T-helper 1 cell treated with Interleukin-12 subunit alpha and Interleukin-12 subunit beta and Interleukin-4 antibody, amounts not matched to agents 30 μg/mL and 1 μg/mL, for 36 hours (primary cell): ENCODE results near the gene PDK2.

Source experiments
- H3K27ac Mint-ChIP-seq: one replicate; pipeline ENCODE4 v1.8.0; 2021; ENCODE audit warnings: mild to moderate bottlenecking, mixed read lengths
- H3K27me3 Mint-ChIP-seq: one replicate; pipeline ENCODE4 v1.8.0; 2021; ENCODE audit warnings: low read depth, mixed read lengths
- H3K36me3 Mint-ChIP-seq: one replicate; pipeline ENCODE4 v1.8.0; 2021; ENCODE audit warnings: low read depth, mixed read lengths
- H3K4me1 Mint-ChIP-seq: one replicate; pipeline ENCODE4 v1.8.0; 2021; ENCODE audit warnings: low read depth, mixed read lengths
- H3K4me3 Mint-ChIP-seq: one replicate; pipeline ENCODE4 v1.8.0; 2021; ENCODE audit warnings: mild to moderate bottlenecking, moderate library complexity, mixed read lengths
- H3K9me3 Mint-ChIP-seq: one replicate; pipeline ENCODE4 v1.8.0; 2021; ENCODE audit warnings: mixed read lengths

The PDK2 gene

DNA sequence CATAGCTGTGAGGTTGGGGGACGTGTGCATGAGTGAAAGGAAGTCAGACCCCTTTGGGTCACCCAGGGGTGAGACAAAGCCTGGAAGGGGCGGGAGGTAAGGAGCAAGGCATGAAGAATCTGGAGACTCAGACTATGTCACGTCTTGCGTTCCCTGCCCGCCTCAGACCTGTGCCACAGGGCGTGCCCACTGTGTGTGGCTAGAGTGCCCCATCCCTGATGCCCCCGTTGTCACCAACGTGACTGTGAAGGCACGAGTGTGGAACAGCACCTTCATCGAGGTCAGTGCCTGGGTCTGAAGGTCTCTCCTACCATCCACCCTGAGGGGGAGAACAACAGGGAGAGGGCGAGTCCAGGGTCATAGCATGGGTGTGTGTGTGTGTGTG is 15.1 kb upstream of the PDK2 start:
- peaks cover 14% of the 10 kb centered on the region for H3K36me3 Mint-ChIP-seq
- no peaks in the 10 kb centered on the region for H3K9me3 Mint-ChIP-seq
- H3K4me3 Mint-ChIP-seq = no peak overlapping the region
- H3K27ac Mint-ChIP-seq = no peak overlapping the region
- no peaks in the 10 kb centered on the region for H3K4me1 Mint-ChIP-seq
- H3K27me3 Mint-ChIP-seq = no peaks in the 10 kb centered on the region

DNA sequence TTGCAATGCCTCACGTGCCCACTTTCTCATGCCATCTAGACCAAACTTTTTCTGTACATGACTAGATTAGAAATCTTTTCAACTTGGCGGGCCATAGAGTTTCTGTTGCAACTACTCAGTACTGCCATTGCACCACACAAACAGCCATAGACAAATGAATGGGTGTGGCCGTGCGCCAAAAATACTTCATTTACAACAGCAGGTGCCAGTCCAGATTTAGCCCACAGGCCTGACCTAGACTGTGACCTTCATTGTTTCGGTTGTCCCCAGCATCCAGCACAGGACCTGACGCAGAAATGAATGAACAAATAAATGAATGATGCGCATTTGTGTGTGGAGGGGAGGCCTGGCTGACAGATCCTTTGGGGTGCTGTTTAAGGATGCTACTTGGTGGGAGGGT is 14.3 kb upstream of the PDK2 start:
- no peak overlapping the region for H3K27ac Mint-ChIP-seq
- no peaks in the 10 kb centered on the region for H3K4me1 Mint-ChIP-seq
- H3K27me3 Mint-ChIP-seq = no peaks in the 10 kb centered on the region
- H3K9me3 Mint-ChIP-seq = no peaks in the 10 kb centered on the region
- H3K4me3 Mint-ChIP-seq = no peak overlapping the region
- H3K36me3 Mint-ChIP-seq = peaks cover 14% of the 10 kb centered on the region

DNA sequence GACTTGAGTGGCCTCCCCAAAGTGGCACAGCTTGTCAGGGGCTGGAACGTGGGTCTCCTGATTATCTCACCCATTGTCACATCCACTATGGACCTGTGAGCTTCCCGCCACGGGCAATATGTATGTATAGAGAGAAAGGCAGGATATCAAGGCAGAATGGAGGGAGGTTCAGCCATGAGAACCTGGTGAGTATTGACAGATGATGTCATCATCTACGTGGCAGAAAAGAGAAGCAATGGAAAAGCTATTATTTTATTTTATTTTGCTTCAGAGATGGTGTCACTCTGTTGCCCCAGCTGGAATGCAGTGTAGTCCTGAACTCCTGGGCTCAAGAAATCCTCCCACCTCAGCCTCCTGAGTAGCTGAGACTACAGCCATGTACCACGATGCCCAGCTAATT is 13.4 kb upstream of the PDK2 start:
- Mint-ChIP-seq H3K27ac (no peak overlapping the region), H3K9me3 (no peaks in the 10 kb centered on the region), H3K36me3 (peaks cover 14% of the 10 kb centered on the region), H3K27me3 (no peaks in the 10 kb centered on the region), H3K4me1 (no peaks in the 10 kb centered on the region), H3K4me3 (no peak overlapping the region)

DNA sequence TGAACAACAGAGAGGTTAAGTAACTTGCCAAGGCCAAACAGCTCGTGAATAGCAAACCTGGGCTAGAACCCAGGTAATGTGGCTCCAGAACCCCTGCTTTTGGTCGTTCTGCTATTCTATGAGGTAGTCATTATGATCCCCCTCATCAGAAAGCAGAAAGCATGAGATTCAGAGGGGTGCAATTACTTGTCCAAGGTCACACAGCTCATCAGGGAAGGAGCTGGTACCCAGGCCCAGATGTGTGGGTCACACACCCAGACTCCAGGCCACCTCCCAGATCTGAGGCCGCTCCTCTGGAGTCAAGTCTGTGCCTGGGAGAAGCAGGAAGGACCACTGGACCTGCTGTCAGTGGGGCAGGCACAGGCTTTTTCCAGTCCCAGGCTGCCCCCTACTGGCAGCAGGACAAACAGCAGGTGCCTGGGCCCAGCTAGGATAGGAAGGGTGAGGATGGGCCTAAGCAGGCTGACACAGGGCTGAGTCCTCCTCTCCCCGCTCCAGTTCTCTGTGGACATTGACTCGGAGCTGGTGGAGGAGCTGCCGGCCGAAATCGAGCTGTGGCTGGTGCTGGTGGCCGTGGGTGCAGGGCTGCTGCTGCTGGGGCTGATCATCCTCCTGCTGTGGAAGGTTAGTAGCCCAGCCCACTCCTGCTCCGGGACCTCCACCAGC is 7.8 kb upstream of the PDK2 start:
- no peak overlapping the region for H3K4me3 Mint-ChIP-seq
- H3K36me3 Mint-ChIP-seq = peaks cover 1% of the 10 kb centered on the region
- H3K27ac Mint-ChIP-seq = no peak overlapping the region
- no peaks in the 10 kb centered on the region for H3K9me3 Mint-ChIP-seq
- no peaks in the 10 kb centered on the region for H3K27me3 Mint-ChIP-seq
- H3K4me1 Mint-ChIP-seq = no peaks in the 10 kb centered on the region

DNA sequence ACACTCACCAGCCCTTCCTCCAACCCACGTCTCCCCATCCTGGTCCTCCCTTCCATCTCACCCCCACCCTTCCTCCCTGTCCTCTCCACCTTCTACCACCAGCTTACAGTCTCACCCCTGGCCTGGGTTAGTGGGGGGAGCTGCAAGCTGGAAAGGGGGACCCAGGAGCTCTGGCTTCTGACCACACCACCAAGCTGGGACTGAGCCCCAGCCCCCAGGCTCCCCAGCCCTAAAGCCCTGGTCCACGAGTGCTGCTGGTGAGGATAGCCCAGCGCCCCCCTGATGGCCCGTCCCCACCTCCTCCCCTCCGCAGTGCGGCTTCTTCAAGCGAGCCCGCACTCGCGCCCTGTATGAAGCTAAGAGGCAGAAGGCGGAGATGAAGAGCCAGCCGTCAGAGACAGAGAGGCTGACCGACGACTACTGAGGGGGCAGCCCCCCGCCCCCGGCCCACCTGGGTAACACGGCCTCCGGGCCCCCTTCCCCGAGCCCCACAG is 7.2 kb upstream of the PDK2 start:
- Mint-ChIP-seq H3K9me3 (no peaks in the 10 kb centered on the region), H3K4me1 (no peaks in the 10 kb centered on the region), H3K27me3 (no peaks in the 10 kb centered on the region), H3K4me3 (no peak overlapping the region), H3K27ac (no peak overlapping the region), H3K36me3 (peaks cover 1% of the 10 kb centered on the region)

DNA sequence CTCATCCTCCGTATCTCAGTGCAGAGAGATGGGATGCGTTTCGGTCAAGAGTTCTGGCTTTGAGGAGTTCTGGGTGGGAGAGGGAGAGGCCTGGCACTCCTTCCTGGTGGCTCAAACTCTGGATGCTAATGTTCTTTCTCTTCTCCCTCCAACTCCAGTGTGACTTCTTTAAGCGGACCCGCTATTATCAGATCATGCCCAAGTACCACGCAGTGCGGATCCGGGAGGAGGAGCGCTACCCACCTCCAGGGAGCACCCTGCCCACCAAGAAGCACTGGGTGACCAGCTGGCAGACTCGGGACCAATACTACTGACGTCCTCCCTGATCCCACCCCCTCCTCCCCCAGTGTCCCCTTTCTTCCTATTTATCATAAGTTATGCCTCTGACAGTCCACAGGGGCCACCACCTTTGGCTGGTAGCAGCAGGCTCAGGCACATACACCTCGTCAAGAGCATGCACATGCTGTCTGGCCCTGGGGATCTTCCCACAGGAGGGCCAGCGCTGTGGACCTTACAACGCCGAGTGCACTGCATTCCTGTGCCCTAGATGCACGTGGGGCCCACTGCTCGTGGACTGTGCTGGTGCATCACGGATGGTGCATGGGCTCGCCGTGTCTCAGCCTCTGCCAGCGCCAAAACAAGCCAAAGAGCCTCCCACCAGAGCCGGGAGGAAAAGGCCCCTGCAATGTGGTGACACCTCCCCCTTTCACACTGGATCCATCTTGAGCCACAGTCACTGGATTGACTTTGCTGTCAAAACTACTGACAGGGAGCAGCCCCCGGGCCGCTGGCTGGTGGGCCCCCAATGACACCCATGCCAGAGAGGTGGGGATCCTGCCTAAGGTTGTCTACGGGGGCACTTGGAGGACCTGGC is 6.0 kb upstream of the PDK2 start:
- Mint-ChIP-seq H3K4me1 (peaks cover 2% of the 10 kb centered on the region), H3K27ac (no peak overlapping the region), H3K4me3 (no peak overlapping the region), H3K9me3 (no peaks in the 10 kb centered on the region), H3K27me3 (no peaks in the 10 kb centered on the region), H3K36me3 (peaks cover 1% of the 10 kb centered on the region)

DNA sequence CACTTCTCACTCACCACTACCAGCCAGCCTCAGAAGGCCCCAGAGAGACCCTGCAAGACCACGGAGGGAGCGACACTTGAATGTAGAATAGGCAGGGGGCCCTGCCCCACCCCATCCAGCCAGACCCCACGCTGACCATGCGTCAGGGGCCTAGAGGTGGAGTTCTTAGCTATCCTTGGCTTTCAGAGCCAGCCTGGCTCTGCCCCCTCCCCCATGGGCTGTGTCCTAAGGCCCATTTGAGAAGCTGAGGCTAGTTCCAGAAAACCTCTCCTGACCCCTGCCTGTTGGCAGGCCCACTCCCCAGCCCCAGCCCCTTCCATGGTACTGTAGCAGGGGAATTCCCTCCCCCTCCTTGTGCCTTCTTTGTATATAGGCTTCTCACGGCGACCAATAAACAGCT is 5.1 kb upstream of the PDK2 start:
- no peaks in the 10 kb centered on the region for H3K9me3 Mint-ChIP-seq
- H3K4me1 Mint-ChIP-seq = peaks cover 9% of the 10 kb centered on the region
- H3K36me3 Mint-ChIP-seq = no peaks in the 10 kb centered on the region
- no peaks in the 10 kb centered on the region for H3K27me3 Mint-ChIP-seq
- H3K27ac Mint-ChIP-seq = no peak overlapping the region
- H3K4me3 Mint-ChIP-seq = no peak overlapping the region

DNA sequence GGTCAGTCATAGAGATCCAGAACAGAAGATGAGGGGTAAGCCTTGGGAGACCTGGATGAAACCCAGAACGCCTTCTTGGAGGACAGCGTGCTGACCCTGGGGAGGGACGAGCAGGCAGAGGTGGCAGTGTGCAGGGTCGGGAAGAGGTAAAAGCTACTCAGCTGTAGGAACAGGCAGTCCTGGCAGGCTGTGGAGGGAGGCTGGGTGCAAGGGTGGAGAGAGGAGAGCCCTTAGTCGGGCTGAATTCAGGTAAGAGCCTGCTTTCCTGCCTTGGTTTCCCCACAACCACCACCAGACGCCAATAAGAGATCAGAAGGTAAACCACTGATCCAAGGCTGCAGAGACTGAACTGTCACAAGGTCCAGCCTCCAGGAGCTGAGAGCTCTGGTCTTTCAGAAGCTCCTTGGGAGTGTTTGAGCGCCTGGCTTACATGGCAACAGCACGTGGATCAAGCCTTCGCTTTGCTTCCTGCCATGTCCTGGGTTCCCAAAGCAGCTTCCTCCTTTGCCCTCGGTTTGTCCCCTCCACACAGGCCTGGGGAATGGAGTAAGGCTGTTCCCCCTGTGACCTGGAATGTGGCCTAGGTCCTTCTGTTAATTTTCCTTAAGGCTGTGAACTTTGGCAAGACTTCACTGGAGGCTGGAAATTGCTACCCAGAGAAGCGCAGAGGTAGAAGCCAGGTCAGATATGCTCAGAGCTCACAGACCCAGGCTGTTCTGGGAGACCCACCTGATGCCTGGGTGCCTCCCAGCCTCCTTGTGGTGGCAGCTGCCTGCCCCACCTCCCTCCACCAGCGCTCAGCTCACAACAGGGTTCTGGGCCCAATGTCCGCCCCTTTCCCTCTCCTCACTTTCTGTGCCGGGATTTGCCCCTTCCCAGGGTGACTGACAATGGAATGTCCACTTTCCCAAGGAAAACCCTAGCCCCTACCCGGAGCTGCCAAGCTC is 3.9 kb upstream of the PDK2 start:
- Mint-ChIP-seq H3K9me3 (no peaks in the 10 kb centered on the region), H3K4me1 (peaks cover 16% of the 10 kb centered on the region), H3K27ac (no peak overlapping the region), H3K4me3 (no peak overlapping the region), H3K27me3 (no peaks in the 10 kb centered on the region), H3K36me3 (no peaks in the 10 kb centered on the region)

DNA sequence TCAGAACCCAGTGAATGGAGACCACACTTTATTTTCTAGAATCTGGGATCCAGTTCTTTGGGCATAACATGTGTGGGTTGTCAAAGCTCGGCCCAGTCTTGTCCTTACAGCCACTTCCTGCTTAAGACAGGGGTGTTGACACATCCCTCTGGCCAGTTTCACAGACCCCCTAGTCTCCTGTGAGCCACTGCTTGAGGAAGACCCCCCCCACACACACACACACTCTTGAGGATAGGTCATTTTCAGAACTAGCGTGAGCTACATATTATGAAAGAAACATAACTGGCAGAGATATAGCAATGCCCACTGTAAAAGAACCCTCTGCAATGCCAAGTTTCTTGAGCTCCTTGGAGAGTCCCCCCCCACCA is 3.2 kb upstream of the PDK2 start:
- Mint-ChIP-seq H3K4me1 (peaks cover 16% of the 10 kb centered on the region), H3K4me3 (no peak overlapping the region), H3K9me3 (no peaks in the 10 kb centered on the region), H3K27me3 (no peaks in the 10 kb centered on the region), H3K36me3 (no peaks in the 10 kb centered on the region), H3K27ac (no peak overlapping the region)

DNA sequence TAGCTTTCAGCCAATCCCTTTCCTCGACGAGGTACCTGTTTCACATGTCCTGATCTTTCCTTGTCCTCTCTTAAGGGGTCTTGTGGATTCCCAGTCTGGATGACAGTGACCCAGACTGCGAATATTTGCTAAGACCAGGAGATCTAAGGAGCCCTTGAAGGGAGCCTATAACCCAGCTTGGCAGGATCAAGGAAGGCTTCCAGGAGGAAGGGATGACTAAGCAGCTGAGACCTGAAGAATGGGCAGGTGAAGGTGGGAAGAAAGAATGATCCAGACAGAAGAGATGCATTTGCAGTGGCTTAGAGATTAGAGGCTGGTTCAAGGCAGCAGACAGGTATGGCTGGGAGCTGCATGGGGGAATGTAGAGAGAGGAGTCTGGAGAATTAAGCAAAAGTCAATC is 1.9 kb upstream of the PDK2 start:
- H3K27ac Mint-ChIP-seq = peak overlapping the region; percentile 24
- H3K4me1 Mint-ChIP-seq = peaks cover 16% of the 10 kb centered on the region

DNA sequence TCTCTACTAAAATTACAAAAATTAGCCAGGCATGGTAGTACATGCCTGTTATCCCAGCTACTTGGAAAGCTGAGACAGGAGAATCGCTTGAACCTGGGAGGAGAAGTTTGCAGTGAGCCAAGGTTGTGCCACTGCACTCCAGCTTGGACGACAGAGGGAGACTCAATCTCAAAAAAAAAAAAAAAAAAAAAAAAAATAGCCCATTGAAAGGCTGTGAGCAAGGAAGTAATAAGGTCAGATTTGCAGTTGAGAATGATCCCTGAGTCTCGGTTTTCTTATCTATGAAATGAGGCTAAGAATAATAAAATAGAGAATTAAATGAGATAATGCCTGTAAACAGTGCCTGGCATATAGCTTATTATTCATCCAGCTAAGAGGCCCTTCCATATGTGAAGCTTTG is 1.3 kb upstream of the PDK2 start:
- Mint-ChIP-seq H3K4me1 (peaks cover 16% of the 10 kb centered on the region), H3K36me3 (peaks cover 2% of the 10 kb centered on the region), H3K9me3 (no peaks in the 10 kb centered on the region), H3K27ac (no peak overlapping the region), H3K4me3 (no peak overlapping the region), H3K27me3 (no peaks in the 10 kb centered on the region)

More for the DNA sequence above, 1.9 kb upstream of the PDK2 start:
- no peaks in the 10 kb centered on the region for H3K36me3 Mint-ChIP-seq
- no peak overlapping the region for H3K4me3 Mint-ChIP-seq
- H3K27me3 Mint-ChIP-seq = no peaks in the 10 kb centered on the region
- no peaks in the 10 kb centered on the region for H3K9me3 Mint-ChIP-seq

DNA sequence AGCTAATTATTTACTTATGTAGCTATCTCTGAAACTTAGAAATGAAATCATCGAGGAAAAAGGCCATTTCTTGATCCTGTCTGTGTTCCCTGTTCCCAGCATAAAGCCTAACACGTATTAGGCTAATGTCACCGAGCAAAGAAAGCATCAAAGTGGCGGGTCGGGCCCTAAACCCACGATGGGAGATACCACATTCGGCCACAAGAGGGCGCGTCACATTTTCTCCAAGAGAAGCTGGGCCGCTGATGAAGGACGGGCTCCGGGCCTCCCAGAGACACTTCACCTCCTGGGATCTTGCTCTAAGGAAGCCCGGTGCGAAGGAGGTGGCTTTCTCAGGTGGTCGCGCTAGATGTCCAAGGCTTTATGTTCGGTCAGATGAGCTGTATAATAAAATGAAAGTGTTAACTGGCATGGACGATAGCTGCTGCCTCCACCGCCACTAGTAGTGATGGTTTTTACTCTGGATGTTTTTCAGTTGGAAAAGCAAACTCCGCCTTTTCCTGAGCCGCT is 853 bp upstream of the PDK2 start:
- Mint-ChIP-seq H3K27ac (peak overlapping the region; percentile 91), H3K4me1 (peaks cover 16% of the 10 kb centered on the region), H3K36me3 (peaks cover 2% of the 10 kb centered on the region)

DNA sequence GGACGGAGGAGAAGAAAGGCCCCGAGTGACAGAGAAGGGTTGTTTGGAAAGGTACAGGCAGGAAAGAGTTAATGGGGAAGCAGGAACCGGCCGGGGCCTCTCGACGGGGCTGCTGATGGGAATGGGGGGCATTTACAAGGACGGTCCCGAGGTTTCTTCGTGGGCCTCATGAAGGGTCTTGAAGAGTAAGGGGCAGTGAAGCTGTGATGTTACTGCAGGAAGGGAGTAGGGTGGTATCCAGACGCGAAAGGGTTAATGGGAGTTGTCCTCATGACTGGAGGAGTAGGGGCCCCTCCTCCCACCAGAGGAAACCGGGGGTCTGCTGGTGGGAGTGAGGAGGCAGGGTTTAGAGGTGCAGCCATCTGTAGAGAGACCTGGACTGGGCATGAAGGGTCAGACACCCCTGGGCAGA is 481 bp downstream of the PDK2 start:
- Mint-ChIP-seq H3K9me3 (no peaks in the 10 kb centered on the region), H3K27ac (peak overlapping the region; percentile 72), H3K36me3 (peaks cover 4% of the 10 kb centered on the region), H3K4me1 (peaks cover 16% of the 10 kb centered on the region), H3K4me3 (peak overlapping the region; percentile 95), H3K27me3 (no peaks in the 10 kb centered on the region)

More for the DNA sequence above, 853 bp upstream of the PDK2 start:
- Mint-ChIP-seq H3K27me3 (no peaks in the 10 kb centered on the region), H3K9me3 (no peaks in the 10 kb centered on the region), H3K4me3 (peak overlapping the region; percentile 95)

DNA sequence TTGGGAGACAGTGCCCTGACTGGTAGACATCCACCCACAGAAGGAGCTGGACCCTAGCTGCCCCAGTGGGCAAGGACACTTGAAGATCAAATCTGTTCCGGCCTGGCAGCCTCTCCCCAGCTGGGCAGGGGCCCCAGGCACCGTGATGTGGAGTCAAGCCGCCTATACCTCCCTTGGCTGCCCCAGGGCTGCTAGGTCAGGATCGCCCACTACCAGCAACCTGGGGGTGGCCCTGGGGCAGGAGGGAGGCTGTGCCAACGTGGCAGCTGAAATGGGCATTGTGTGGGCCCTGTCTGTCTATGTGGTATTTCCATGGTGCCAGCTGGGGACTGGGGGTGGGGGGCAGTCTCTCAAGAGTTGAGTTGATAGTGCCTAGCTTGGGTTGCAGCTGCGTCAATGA is 941 bp downstream of the PDK2 start:
- H3K9me3 Mint-ChIP-seq = no peaks in the 10 kb centered on the region
- H3K4me3 Mint-ChIP-seq = peak overlapping the region; percentile 95
- peaks cover 16% of the 10 kb centered on the region for H3K4me1 Mint-ChIP-seq
- no peaks in the 10 kb centered on the region for H3K27me3 Mint-ChIP-seq
- H3K36me3 Mint-ChIP-seq = peaks cover 4% of the 10 kb centered on the region
- peak overlapping the region; percentile 72 for H3K27ac Mint-ChIP-seq
